ENCODE results near the gene KIRREL2.

The KIRREL2 gene

GRCh38 chr19:35913589-35913988, 56.9 kb downstream of the KIRREL2 start:
- no peak for DNase-seq

GRCh38 chr19:35915443-35915842, 58.7 kb downstream of the KIRREL2 start:
- no peak for DNase-seq

All from nucleus accumbens (tissue), 56 donors.